MM.1S (cell line): ENCODE results near the gene XK.

Experiments used
- DNase-seq: peaks from one replicate; pipeline ENCODE4 v3.0.0-alpha.2; 2015
- H2AFZ ChIP-seq: fragments of 300-600 bp; sonication (generic); 2 replicates; pipeline ENCODE4 v1.6.0; 2016; ENCODE audit warnings: antibody characterized with exemption, low read length
- H3F3A ChIP-seq: fragments of 300-600 bp; sonication (generic); 2 replicates; pipeline ENCODE4 v1.6.1; 2016; ENCODE audit warnings: mild to moderate bottlenecking, antibody characterized with exemption, low read length, moderate library complexity, mixed read lengths; ENCODE audit not compliant: insufficient read depth
- H3K27ac ChIP-seq: fragments of 300-600 bp; sonication (generic); 2 replicates; pipeline ENCODE4 v1.5.1; 2016; ENCODE audit warnings: mild to moderate bottlenecking, low read length
- H3K27me3 ChIP-seq: fragments of 300-600 bp; sonication (generic); replicated peaks from 2 replicates; pipeline ENCODE4 v1.6.0; 2016; ENCODE audit warnings: low read length; ENCODE audit not compliant: insufficient read depth
- H3K36me3 ChIP-seq: fragments of 300-600 bp; sonication (generic); replicated peaks from 2 replicates; pipeline ENCODE4 v1.6.1; 2016; ENCODE audit warnings: mild to moderate bottlenecking, low read length, mixed read lengths; ENCODE audit not compliant: insufficient read depth
- H3K4me1 ChIP-seq: fragments of 300-600 bp; sonication (generic); 2 replicates; pipeline ENCODE4 v1.6.1; 2016; ENCODE audit warnings: low read length, mixed read lengths
- H3K4me2 ChIP-seq: fragments of 300-600 bp; sonication (generic); 2 replicates; pipeline ENCODE4 v1.6.0; 2016; ENCODE audit warnings: low read depth, low read length
- H3K4me3 ChIP-seq: fragments of 300-600 bp; sonication (generic); 2 replicates; pipeline ENCODE4 v1.5.1; 2016; ENCODE audit warnings: low read length, mixed read lengths
- H3K79me2 ChIP-seq: fragments of 300-600 bp; sonication (generic); 2 replicates; pipeline ENCODE4 v1.6.1; 2016; ENCODE audit warnings: mixed run types, low read length, mixed read lengths
- H3K9ac ChIP-seq: fragments of 300-600 bp; sonication (generic); 2 replicates; pipeline ENCODE4 v1.6.1; 2016; ENCODE audit warnings: low read length, mixed read lengths
- H3K9me2 ChIP-seq: fragments of 300-600 bp; sonication (generic); replicated peaks from 2 replicates; pipeline ENCODE4 v1.6.1; 2016; ENCODE audit warnings: mild to moderate bottlenecking, low read length, mixed read lengths; ENCODE audit not compliant: insufficient read depth
- H3K9me3 ChIP-seq: fragments of 300-600 bp; sonication (generic); replicated peaks from 2 replicates; pipeline ENCODE4 v1.6.1; 2016; ENCODE audit warnings: mild to moderate bottlenecking, low read length, mixed read lengths; ENCODE audit not compliant: insufficient read depth
- H4K20me1 ChIP-seq: fragments of 300-600 bp; sonication (generic); 2 replicates; pipeline ENCODE4 v1.6.1; 2016; ENCODE audit warnings: mild to moderate bottlenecking, low read length, moderate library complexity, mixed read lengths; ENCODE audit not compliant: insufficient read depth
- CTCF ChIP-seq: fragments of 300-600 bp; sonication (generic); IDR thresholded peaks from 2 replicates; pipeline ENCODE4 v1.5.1; 2016; ENCODE audit warnings: antibody characterized with exemption, low read length, mixed read lengths
- EZH2 ChIP-seq: fragments of 300-600 bp; sonication (generic); optimal IDR thresholded peaks from 2 replicates; pipeline ENCODE3; 2017; ENCODE audit warnings: low read depth, mild to moderate bottlenecking, antibody characterized with exemption, low read length, mixed read lengths
- EZH2phosphoT487 ChIP-seq: fragments of 300-600 bp; sonication (generic); IDR thresholded peaks from 2 replicates; pipeline ENCODE4 v1.6.1; 2018; ENCODE audit warnings: antibody characterized with exemption, low read length

Gene XK

GRCh38 chrX:37684426-37684825 is 1.2 kb upstream of the XK start:
- H2AFZ ChIP-seq: no peak overlapping the region
- DNase-seq: no peak
- no peaks in the 10 kb centered on the region for H3K9me2 ChIP-seq
- H4K20me1 ChIP-seq: no peaks in the 10 kb centered on the region
- H3K4me3 ChIP-seq: no peak overlapping the region
- H3K36me3 ChIP-seq: no peaks in the 10 kb centered on the region
- peak overlapping the region; percentile 73; the same call in 1 of the 2 replicates for H3K4me2 ChIP-seq
- peak overlapping the region; percentile 88; the same call in 1 of the 2 replicates for H3K27ac ChIP-seq
- no peak overlapping the region for H3K9ac ChIP-seq
- H3F3A ChIP-seq: peaks cover 27% of the 10 kb centered on the region
- no peak for TF ChIP-seq EZH2
- TF ChIP-seq EZH2phosphoT487: no peak
- no peak for TF ChIP-seq CTCF
- H3K79me2 ChIP-seq: no peaks in the 10 kb centered on the region
- H3K27me3 ChIP-seq: no peaks in the 10 kb centered on the region
- H3K9me3 ChIP-seq: no peaks in the 10 kb centered on the region
- peaks cover 52% of the 10 kb centered on the region for H3K4me1 ChIP-seq

GRCh38 chrX:37684973-37685372 is 618 bp upstream of the XK start:
- Histone ChIP-seq H3K4me1 (peaks cover 47% of the 10 kb centered on the region), H3F3A (peaks cover 27% of the 10 kb centered on the region), H3K9me3 (no peaks in the 10 kb centered on the region), H3K9ac (peak overlapping the region; percentile 72), H3K36me3 (no peaks in the 10 kb centered on the region), H3K4me3 (peak overlapping the region; percentile 47), H3K9me2 (no peaks in the 10 kb centered on the region), H2AFZ (0 out of 2 replicates have a peak overlapping the region, but pooled peaks have one; percentile 16), H3K27me3 (no peaks in the 10 kb centered on the region), H3K27ac (peak overlapping the region; percentile 88; the same call in 1 of the 2 replicates), H3K4me2 (peak overlapping the region; percentile 73; the same call in 1 of the 2 replicates), H4K20me1 (no peaks in the 10 kb centered on the region), H3K79me2 (no peaks in the 10 kb centered on the region)
- TF ChIP-seq EZH2: no peak
- TF ChIP-seq CTCF: no peak
- no peak for DNase-seq

GRCh38 chrX:37686369-37686995 is 891 bp downstream of the XK start:
- TF ChIP-seq EZH2phosphoT487: no peak
- TF ChIP-seq CTCF: no peak
- no peak for TF ChIP-seq EZH2
- Histone ChIP-seq H4K20me1 (no peaks in the 10 kb centered on the region), H2AFZ (peak overlapping the region; percentile 35; the same call in 1 of the 2 replicates), H3K36me3 (no peaks in the 10 kb centered on the region), H3K4me1 (peaks cover 32% of the 10 kb centered on the region), H3K9ac (peak overlapping the region; percentile 72), H3K79me2 (no peaks in the 10 kb centered on the region), H3K4me2 (peak overlapping the region; percentile 55), H3K27ac (peak overlapping the region; percentile 88), H3K4me3 (peak overlapping the region; percentile 51), H3F3A (peaks cover 21% of the 10 kb centered on the region), H3K9me2 (no peaks in the 10 kb centered on the region), H3K27me3 (no peaks in the 10 kb centered on the region), H3K9me3 (no peaks in the 10 kb centered on the region)
- peak; percentile 20 for DNase-seq
